ENCODE data around the gene FXYD5.

Gene FXYD5

GRCh38 chr19:35216833-35217648, 62.5 kb downstream of the FXYD5 start:
- DNase-seq: peak; percentile 59

GRCh38 chr19:35217649-35217990, 63.1 kb downstream of the FXYD5 start:
- DNase-seq: peak; percentile 35

- DNase-seq: no peak
Measured at GRCh38 chr19:35219008-35219407, 64.5 kb downstream of the FXYD5 start.
